Suprapubic skin (tissue), 3 donors: Measurements from ENCODE around the gene PATZ1.
"Not testable (repeated sequence)": the region's sequence is repeated elsewhere in the genome, so short reads cannot be mapped to it uniquely, and the experiment has no call there.

ENCODE experiments used
- POLR2A ChIP-seq, 2 donors: fragments of 450-650 bp; IDR thresholded peaks; one replicate each; pipeline ENCODE4 v1.6.1; 2017; ENCODE audit warnings: antibody characterized with exemption in 2 of 2, mild to moderate bottlenecking in 2 of 2, moderate library complexity in 2 of 2
- TF ChIP-seq, protein P1 (sequence below), 2 donors: fragments of 200-600 bp in 1 of 2; fragments of 450-650 bp in 1 of 2; sonication (generic) in 1 of 2; IDR thresholded peaks; one replicate each; pipeline ENCODE4 v1.5.1; 2016 to 2019; ENCODE audit warnings: antibody characterized with exemption in 2 of 2, mild to moderate bottlenecking in 1 of 2, moderate library complexity in 1 of 2

DNA sequence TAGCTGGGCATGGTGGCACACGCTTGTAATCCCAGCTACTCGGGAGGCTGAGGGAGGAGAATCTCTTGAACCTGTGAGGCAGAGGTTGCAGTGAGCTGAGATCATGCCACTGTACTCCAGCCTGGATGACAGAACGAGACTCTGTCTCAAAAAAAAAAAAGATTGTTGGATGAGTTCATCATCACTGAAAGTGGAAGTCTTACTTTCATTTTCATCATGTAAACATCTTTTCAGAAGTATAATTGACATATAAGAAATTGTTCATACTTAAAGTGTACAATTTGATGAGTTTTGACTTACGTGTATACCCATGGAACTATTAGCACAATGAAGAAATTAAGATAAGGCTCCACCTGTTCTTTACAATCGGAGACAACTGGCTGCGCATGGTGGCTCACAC lies 32.5 kb upstream of the PATZ1 start:
- not testable (repeated sequence) for TF ChIP-seq POLR2A (IDR thresholded peaks at IDR 0.05)
- TF ChIP-seq, protein P1, sequence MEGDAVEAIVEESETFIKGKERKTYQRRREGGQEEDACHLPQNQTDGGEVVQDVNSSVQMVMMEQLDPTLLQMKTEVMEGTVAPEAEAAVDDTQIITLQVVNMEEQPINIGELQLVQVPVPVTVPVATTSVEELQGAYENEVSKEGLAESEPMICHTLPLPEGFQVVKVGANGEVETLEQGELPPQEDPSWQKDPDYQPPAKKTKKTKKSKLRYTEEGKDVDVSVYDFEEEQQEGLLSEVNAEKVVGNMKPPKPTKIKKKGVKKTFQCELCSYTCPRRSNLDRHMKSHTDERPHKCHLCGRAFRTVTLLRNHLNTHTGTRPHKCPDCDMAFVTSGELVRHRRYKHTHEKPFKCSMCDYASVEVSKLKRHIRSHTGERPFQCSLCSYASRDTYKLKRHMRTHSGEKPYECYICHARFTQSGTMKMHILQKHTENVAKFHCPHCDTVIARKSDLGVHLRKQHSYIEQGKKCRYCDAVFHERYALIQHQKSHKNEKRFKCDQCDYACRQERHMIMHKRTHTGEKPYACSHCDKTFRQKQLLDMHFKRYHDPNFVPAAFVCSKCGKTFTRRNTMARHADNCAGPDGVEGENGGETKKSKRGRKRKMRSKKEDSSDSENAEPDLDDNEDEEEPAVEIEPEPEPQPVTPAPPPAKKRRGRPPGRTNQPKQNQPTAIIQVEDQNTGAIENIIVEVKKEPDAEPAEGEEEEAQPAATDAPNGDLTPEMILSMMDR (IDR thresholded peaks at IDR 0.05) = not testable (repeated sequence)
